ENCODE measurements around the gene KIAA2012.

DNA sequence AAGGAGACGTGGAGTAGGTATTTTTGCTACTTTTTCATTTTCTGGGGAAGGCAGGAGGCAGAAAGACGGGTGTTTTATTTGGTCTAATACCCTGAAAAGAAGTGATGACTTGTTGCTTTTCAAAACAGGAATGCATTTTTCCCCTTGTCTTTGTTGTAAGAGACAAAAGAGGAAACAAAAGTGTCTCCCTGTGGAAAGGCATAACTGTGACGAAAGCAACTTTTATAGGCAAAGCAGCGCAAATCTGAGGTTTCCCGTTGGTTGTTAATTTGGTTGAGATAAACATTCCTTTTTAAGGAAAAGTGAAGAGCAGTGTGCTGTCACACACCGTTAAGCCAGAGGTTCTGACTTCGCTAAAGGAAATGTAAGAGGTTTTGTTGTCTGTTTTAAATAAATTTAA, 36.0 kb upstream of the KIAA2012 start:
- TF ChIP-seq POLR2A (IDR thresholded peaks at IDR 0.05; ENCODE audit: extremely low read depth, insufficient read length) (no peak), CTCF (IDR thresholded peaks at IDR 0.05; ENCODE audit: low read depth, low read length) (no peak)

All from NB4 (cell line).